Lower lobe of right lung (tissue), 2 donors: ENCODE results near the gene PMM2. TPM values are rescaled to one million over a fixed set of nuclear protein-coding genes. Genes with fewer than 3 reads are reported as not detected.
A peak's percentile ranks its signal among the peaks of the same experiment; 100 is the strongest.
"Not testable (repeated sequence)": the region's sequence is repeated elsewhere in the genome, so short reads cannot be mapped to it uniquely, and the experiment has no call there.

Experiments used
- ATAC-seq, 2 donors: fragments of 200-7000 bp; cut with Tn5 transposase; one replicate each; pipeline ENCODE4 v1.9.1; 2020 to 2022; ENCODE audit warnings: mild to moderate bottlenecking in 2 of 2, moderate library complexity in 2 of 2
- DNase-seq: peaks from one replicate; pipeline ENCODE4 v3.0.0-alpha.2; 2020
- H3K27ac ChIP-seq: fragments of 200-600 bp; one replicate; pipeline ENCODE4 v1.8.0; 2022
- H3K27me3 ChIP-seq: fragments of 200-600 bp; one replicate; pipeline ENCODE4 v1.8.0; 2022; ENCODE audit warnings: low read depth
- H3K36me3 ChIP-seq: fragments of 200-600 bp; one replicate; pipeline ENCODE4 v1.8.0; 2022; ENCODE audit warnings: mild to moderate bottlenecking
- H3K4me1 ChIP-seq: fragments of 200-600 bp; one replicate; pipeline ENCODE4 v1.8.0; 2022
- H3K4me3 ChIP-seq: fragments of 200-600 bp; one replicate; pipeline ENCODE4 v1.8.0; 2022; ENCODE audit warnings: mild to moderate bottlenecking
- H3K9me3 ChIP-seq: fragments of 200-600 bp; one replicate; pipeline ENCODE4 v1.8.0; 2022
- CTCF ChIP-seq: fragments of 200-600 bp; IDR thresholded peaks from one replicate; pipeline ENCODE4 v1.8.0; 2022; ENCODE audit warnings: antibody characterized with exemption, mild to moderate bottlenecking
- intact Hi-C: fragments of 100-400 bp; cut with DNase I; formaldehyde crosslinking; loops from one replicate; pipeline ENCODE4 v1.11.0; 2022
- total RNA-seq: library from RNA; stranded (reverse); fragmentation: NEBNext Ultra II Directional; extraction: Animal tissue kit (Norgen Biotek cat#: 25700); gene quantifications from one replicate; pipeline ENCODE4 v1.2.1, GENCODE V29; 2021
- donor health status: DM: no; HTN: yes; CAD: no; lungs with severe emphysema.

The PMM2 gene
- total RNA-seq, 1 donor from 2014 or later, result 39.3 TPM

- H3K4me3 ChIP-seq, result no peak overlapping the region
- no peaks in the 10 kb centered on the region for H3K4me1 ChIP-seq
- DNase-seq (no peak), ATAC-seq (no peak)
- H3K27me3 ChIP-seq, result no peaks in the 10 kb centered on the region
- intact Hi-C loops, result no loop called here
- no peaks in the 10 kb centered on the region for H3K9me3 ChIP-seq
- H3K36me3 ChIP-seq, result peaks cover 43% of the 10 kb centered on the region
- no peak overlapping the region for H3K27ac ChIP-seq
- no peak for TF ChIP-seq CTCF
Observed at GRCh38 chr16:8826278-8826879, 28.7 kb downstream of the PMM2 start.

GRCh38 chr16:8828541-8829165 is 31.0 kb downstream of the PMM2 start:
- no peaks in the 10 kb centered on the region for H3K27me3 ChIP-seq
- TF ChIP-seq CTCF, result no peak
- no peaks in the 10 kb centered on the region for H3K4me1 ChIP-seq
- no peak overlapping the region for H3K4me3 ChIP-seq
- intact Hi-C loops, result no loop called here
- peaks cover 52% of the 10 kb centered on the region for H3K36me3 ChIP-seq
- ATAC-seq (no peak), DNase-seq (no peak)
- H3K9me3 ChIP-seq, result no peaks in the 10 kb centered on the region
- no peak overlapping the region for H3K27ac ChIP-seq

GRCh38 chr16:8831450-8831849 is 33.8 kb downstream of the PMM2 start:
- H3K4me3 ChIP-seq, result no peak overlapping the region
- peaks cover 42% of the 10 kb centered on the region for H3K36me3 ChIP-seq
- H3K4me1 ChIP-seq, result peaks cover 6% of the 10 kb centered on the region
- intact Hi-C loops, result no loop called here
- ATAC-seq (no peak), DNase-seq (no peak)
- no peaks in the 10 kb centered on the region for H3K27me3 ChIP-seq
- H3K27ac ChIP-seq, result no peak overlapping the region
- no peaks in the 10 kb centered on the region for H3K9me3 ChIP-seq
- no peak for TF ChIP-seq CTCF

GRCh38 chr16:8831871-8832716 is 34.5 kb downstream of the PMM2 start:
- H3K36me3 ChIP-seq, result peaks cover 40% of the 10 kb centered on the region
- intact Hi-C loops, result no loop called here
- no peak for TF ChIP-seq CTCF
- H3K27ac ChIP-seq, result no peak overlapping the region
- DNase-seq, result no peak
- no peak for ATAC-seq
- no peak overlapping the region for H3K4me3 ChIP-seq
- no peaks in the 10 kb centered on the region for H3K9me3 ChIP-seq
- no peaks in the 10 kb centered on the region for H3K27me3 ChIP-seq
- H3K4me1 ChIP-seq, result peaks cover 6% of the 10 kb centered on the region

GRCh38 chr16:8832717-8833105 is 35.1 kb downstream of the PMM2 start:
- H3K27me3 ChIP-seq, result no peaks in the 10 kb centered on the region
- H3K27ac ChIP-seq, result no peak overlapping the region
- DNase-seq (no peak), ATAC-seq (peak in 1 of 2 donors; percentile 30)
- H3K9me3 ChIP-seq, result no peaks in the 10 kb centered on the region
- H3K4me3 ChIP-seq, result no peak overlapping the region
- intact Hi-C loops, result no loop called here
- no peak for TF ChIP-seq CTCF
- H3K36me3 ChIP-seq, result peaks cover 40% of the 10 kb centered on the region
- H3K4me1 ChIP-seq, result peaks cover 6% of the 10 kb centered on the region

- H3K4me1 ChIP-seq, result peaks cover 11% of the 10 kb centered on the region
- DNase-seq, ATAC-seq, intact Hi-C loops, H3K4me3 ChIP-seq, H3K36me3 ChIP-seq, H3K9me3 ChIP-seq, H3K27ac ChIP-seq, H3K27me3 ChIP-seq: not testable (repeated sequence)
Observed at GRCh38 chr16:8836797-8837196, 39.2 kb downstream of the PMM2 start.

GRCh38 chr16:8837594-8837993 is 40.0 kb downstream of the PMM2 start:
- H3K4me3 ChIP-seq, ATAC-seq, DNase-seq, H3K36me3 ChIP-seq, intact Hi-C loops, H3K27ac ChIP-seq, H3K9me3 ChIP-seq, H3K27me3 ChIP-seq: not testable (repeated sequence)
- peaks cover 11% of the 10 kb centered on the region for H3K4me1 ChIP-seq

- H3K36me3 ChIP-seq, result peaks cover 13% of the 10 kb centered on the region
- peak overlapping the region; percentile 41 for H3K27ac ChIP-seq
- H3K9me3 ChIP-seq, ATAC-seq, DNase-seq, H3K4me1 ChIP-seq, intact Hi-C loops, H3K27me3 ChIP-seq: not testable (repeated sequence)
- peak overlapping the region; percentile 21 for H3K4me3 ChIP-seq
Observed at GRCh38 chr16:8842016-8842415, 44.4 kb downstream of the PMM2 start.
